HL-60 (cell line): ENCODE results near the gene TKTL1.
"Not testable (repeated sequence)": the region's sequence is repeated elsewhere in the genome, so short reads cannot be mapped to it uniquely, and the experiment has no call there.

Source experiments
- CTCF ChIP-seq: IDR thresholded peaks from one replicate; pipeline ENCODE4 v1.5.1; 2011; ENCODE audit warnings: low read length, control low read depth, inconsistent platforms; ENCODE audit not compliant: insufficient read depth
- GABPA ChIP-seq: IDR thresholded peaks from 2 replicates; pipeline ENCODE4 v1.6.1; 2012; ENCODE audit warnings: low read depth
- POLR2AphosphoS5 ChIP-seq: IDR thresholded peaks from 2 replicates; pipeline ENCODE4 v1.6.1; 2012; ENCODE audit warnings: low read depth
- SPI1 ChIP-seq: IDR thresholded peaks from 2 replicates; pipeline ENCODE4 v1.6.1; 2012; ENCODE audit warnings: low read depth, mild to moderate bottlenecking, borderline replicate concordance

GRCh38 chrX:154284489-154285338 is 10.9 kb upstream of the TKTL1 start:
- not testable (repeated sequence) for TF ChIP-seq GABPA, CTCF, POLR2AphosphoS5, SPI1
